MM.1S (cell line): ENCODE measurements around the gene HTRA3.

Experiments used
- EZH2 ChIP-seq: fragments of 300-600 bp; sonication (generic); optimal IDR thresholded peaks from 2 replicates; pipeline ENCODE3; 2017; ENCODE audit warnings: low read depth, mild to moderate bottlenecking, antibody characterized with exemption, low read length, mixed read lengths
- EZH2phosphoT487 ChIP-seq: fragments of 300-600 bp; sonication (generic); IDR thresholded peaks from 2 replicates; pipeline ENCODE4 v1.6.1; 2018; ENCODE audit warnings: antibody characterized with exemption, low read length
- TF ChIP-seq, protein P1 (sequence below): fragments of 300-600 bp; sonication (generic); IDR thresholded peaks from 2 replicates; pipeline ENCODE4 v1.5.1; 2016; ENCODE audit warnings: antibody characterized with exemption, low read length, mixed read lengths

DNA sequence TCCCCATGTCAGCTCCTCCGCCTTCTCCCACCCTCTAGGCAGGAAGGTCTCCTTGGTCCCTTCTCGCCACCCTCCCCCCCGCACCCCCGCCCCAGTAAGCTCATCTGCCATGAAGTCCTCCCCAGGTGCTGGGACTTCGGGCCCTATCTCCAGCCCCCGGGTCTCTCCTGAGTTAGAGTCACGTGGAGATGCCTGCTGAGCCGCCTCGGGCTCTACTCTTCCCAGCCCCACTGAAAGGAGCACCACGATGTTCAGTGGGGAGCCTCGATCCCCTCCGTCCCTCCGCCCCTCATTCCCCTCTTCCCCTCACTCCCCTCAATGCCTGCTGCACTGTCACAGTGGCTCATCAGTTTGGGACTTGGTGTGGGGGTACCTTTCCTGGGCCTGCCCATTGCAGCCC lies 3.9 kb downstream of the HTRA3 start:
- TF ChIP-seq EZH2 (no peak), EZH2phosphoT487 (no peak)
- TF ChIP-seq, protein P1, sequence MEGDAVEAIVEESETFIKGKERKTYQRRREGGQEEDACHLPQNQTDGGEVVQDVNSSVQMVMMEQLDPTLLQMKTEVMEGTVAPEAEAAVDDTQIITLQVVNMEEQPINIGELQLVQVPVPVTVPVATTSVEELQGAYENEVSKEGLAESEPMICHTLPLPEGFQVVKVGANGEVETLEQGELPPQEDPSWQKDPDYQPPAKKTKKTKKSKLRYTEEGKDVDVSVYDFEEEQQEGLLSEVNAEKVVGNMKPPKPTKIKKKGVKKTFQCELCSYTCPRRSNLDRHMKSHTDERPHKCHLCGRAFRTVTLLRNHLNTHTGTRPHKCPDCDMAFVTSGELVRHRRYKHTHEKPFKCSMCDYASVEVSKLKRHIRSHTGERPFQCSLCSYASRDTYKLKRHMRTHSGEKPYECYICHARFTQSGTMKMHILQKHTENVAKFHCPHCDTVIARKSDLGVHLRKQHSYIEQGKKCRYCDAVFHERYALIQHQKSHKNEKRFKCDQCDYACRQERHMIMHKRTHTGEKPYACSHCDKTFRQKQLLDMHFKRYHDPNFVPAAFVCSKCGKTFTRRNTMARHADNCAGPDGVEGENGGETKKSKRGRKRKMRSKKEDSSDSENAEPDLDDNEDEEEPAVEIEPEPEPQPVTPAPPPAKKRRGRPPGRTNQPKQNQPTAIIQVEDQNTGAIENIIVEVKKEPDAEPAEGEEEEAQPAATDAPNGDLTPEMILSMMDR: no peak
